IMR-90 (cell line): ENCODE results near the gene ALDH2. TPM values are rescaled to one million over a fixed set of nuclear protein-coding genes. Genes with fewer than 3 reads are reported as not detected.

ENCODE experiments used
- ATAC-seq: fragments of 200-7000 bp; cut with Tn5 transposase; 2 replicates; pipeline ENCODE4 v1.9.1; 2020; ENCODE audit warnings: low read depth, mild to moderate bottlenecking, moderate library complexity
- Bru-seq: library from RNA; stranded (reverse); fragments of 400-500 nt; gene quantifications from one replicate; lab custom pipeline; 2021; lab: Mats Ljungman, UMichigan
- BruChase-seq, 2 experiments: library from RNA; stranded (reverse); fragments of 400-500 nt; gene quantifications; one replicate each; lab custom pipeline; 2021; lab: Mats Ljungman, UMichigan
- BruUV-seq: library from RNA; stranded (reverse); fragments of 400-500 nt; replicated peaks from 2 replicates; lab custom pipeline; 2021; lab: Mats Ljungman, UMichigan
- CTCF ChIA-PET: fragments of 300-600 bp; formaldehyde crosslinking; extraction: SDS; loops from one replicate; lab custom pipeline; 2021; ENCODE audit warnings: antibody characterized with exemption; lab: Yijun Ruan, JAX
- POLR2A ChIA-PET: fragments of 300-600 bp; sonication (Branson Sonifier 250); formaldehyde crosslinking; loops from one replicate; lab custom pipeline; 2022; ENCODE audit warnings: antibody characterized with exemption; ENCODE audit not compliant: unreplicated experiment; lab: Charles Lee
- DNase-seq: peaks from one replicate; pipeline ENCODE4 v3.0.0; 2013
- H2AFZ ChIP-seq: replicated peaks from 2 replicates; pipeline ENCODE3; 2013; ENCODE audit warnings: low read length, mild to moderate bottlenecking; ENCODE audit not compliant: poor library complexity
- H2AK5ac ChIP-seq: 2 replicates; pipeline ENCODE4 v1.6.1; 2013; ENCODE audit warnings: low read depth, low read length, inconsistent platforms
- H2AK9ac ChIP-seq: replicated peaks from 2 replicates; pipeline ENCODE3; 2013; ENCODE audit warnings: mild to moderate bottlenecking, low read depth, low read length, moderate library complexity; ENCODE audit not compliant: poor library complexity
- H2BK120ac ChIP-seq: 2 replicates; pipeline ENCODE4 v1.6.1; 2013; ENCODE audit warnings: low read depth, low read length, inconsistent platforms
- H2BK15ac ChIP-seq: 3 replicates; pipeline ENCODE4 v1.6.1; 2013; ENCODE audit warnings: low read depth, low read length, inconsistent platforms
- H2BK20ac ChIP-seq: 2 replicates; pipeline ENCODE4 v1.6.1; 2013; ENCODE audit warnings: low read depth, mild to moderate bottlenecking, inconsistent platforms, low read length, moderate library complexity
- H2BK5ac ChIP-seq: 2 replicates; pipeline ENCODE4 v1.6.1; 2013; ENCODE audit warnings: mild to moderate bottlenecking, low read depth, low read length, inconsistent platforms; ENCODE audit not compliant: poor library complexity, severe bottlenecking
- H3K14ac ChIP-seq: replicated peaks from 2 replicates; pipeline ENCODE4 v1.6.1; 2013; ENCODE audit warnings: low read depth, low read length, inconsistent platforms
- H3K18ac ChIP-seq: 2 replicates; pipeline ENCODE4 v1.6.1; 2013; ENCODE audit warnings: low read depth, low read length, control low read depth
- H3K23ac ChIP-seq: 2 replicates; pipeline ENCODE4 v1.6.1; 2013; ENCODE audit warnings: low read depth, low read length, inconsistent platforms
- H3K27ac ChIP-seq: 2 replicates; pipeline ENCODE4 v1.5.1; 2013; ENCODE audit warnings: mild to moderate bottlenecking, control low read depth, low read length; ENCODE audit not compliant: insufficient read depth
- H3K27me3 ChIP-seq: 2 replicates; pipeline ENCODE4 v1.6.1; 2013; ENCODE audit warnings: low read length; ENCODE audit not compliant: control insufficient read depth, insufficient read depth
- H3K36me3 ChIP-seq: 2 replicates; pipeline ENCODE4 v1.6.1; 2013; ENCODE audit warnings: low read length, mixed read lengths; ENCODE audit not compliant: control insufficient read depth, insufficient read depth
- H3K4ac ChIP-seq: 2 replicates; pipeline ENCODE4 v1.6.1; 2013; ENCODE audit warnings: low read depth, low read length, inconsistent platforms
- H3K4me1 ChIP-seq: 2 replicates; pipeline ENCODE4 v1.6.1; 2013; ENCODE audit warnings: low read length, mixed read lengths; ENCODE audit not compliant: control insufficient read depth, insufficient read depth
- H3K4me2 ChIP-seq: 2 replicates; pipeline ENCODE4 v1.6.1; 2013; ENCODE audit warnings: low read depth, mild to moderate bottlenecking, control low read depth, low read length, moderate library complexity
- H3K4me3 ChIP-seq: 2 replicates; pipeline ENCODE4 v1.5.1; 2013; ENCODE audit warnings: low read depth, mild to moderate bottlenecking, control low read depth, low read length, moderate library complexity; ENCODE audit not compliant: insufficient read depth
- H3K56ac ChIP-seq: 2 replicates; pipeline ENCODE4 v1.6.1; 2013; ENCODE audit warnings: low read length, inconsistent platforms; ENCODE audit not compliant: insufficient read depth; ENCODE audit errors: extremely low read depth
- H3K79me1 ChIP-seq, 2 experiments: 2 replicates each; pipeline ENCODE4 v1.6.1; 2013; ENCODE audit warnings: low read length in 2 of 2, inconsistent platforms in 1 of 2, low read depth in 1 of 2
- H3K9ac ChIP-seq: 2 replicates; pipeline ENCODE4 v1.6.1; 2013; ENCODE audit warnings: low read depth, low read length, control low read depth
- H3K9me1 ChIP-seq: 2 replicates; pipeline ENCODE4 v1.6.1; 2013; ENCODE audit warnings: low read length, inconsistent platforms; ENCODE audit not compliant: insufficient read depth
- H3K9me3 ChIP-seq: 2 replicates; pipeline ENCODE4 v1.6.1; 2013; ENCODE audit warnings: low read length; ENCODE audit not compliant: control insufficient read depth, insufficient read depth
- H4K20me1 ChIP-seq: 2 replicates; pipeline ENCODE4 v1.6.1; 2013; ENCODE audit warnings: low read length, inconsistent platforms; ENCODE audit not compliant: insufficient read depth
- H4K5ac ChIP-seq: 2 replicates; pipeline ENCODE4 v1.6.1; 2013; ENCODE audit warnings: mild to moderate bottlenecking, low read depth, low read length, control low read depth
- H4K8ac ChIP-seq, 2 experiments: 2 replicates each; pipeline ENCODE4 v1.6.1; 2013; ENCODE audit warnings: low read depth in 2 of 2, low read length in 2 of 2, control low read depth in 1 of 2, inconsistent platforms in 1 of 2
- H4K91ac ChIP-seq: 2 replicates; pipeline ENCODE4 v1.6.1; 2013; ENCODE audit warnings: low read depth, low read length, inconsistent platforms; ENCODE audit not compliant: insufficient read depth
- CHD1 ChIP-seq: IDR thresholded peaks from 2 replicates; pipeline ENCODE4 v1.6.1; 2012; ENCODE audit warnings: low read depth, low read length, improper control_type of control experiment
- FOS ChIP-seq: fragments of 150-350 bp; IDR thresholded peaks from 2 replicates; pipeline ENCODE4 v1.6.1; 2016; ENCODE audit warnings: low read depth, low read length
- MAZ ChIP-seq: IDR thresholded peaks from 2 replicates; pipeline ENCODE4 v1.6.1; 2012; ENCODE audit warnings: low read depth, mild to moderate bottlenecking, low read length, improper control_type of control experiment, moderate library complexity, borderline replicate concordance
- MXI1 ChIP-seq: IDR thresholded peaks from 2 replicates; pipeline ENCODE4 v1.6.1; 2012; ENCODE audit warnings: low read depth, mild to moderate bottlenecking, low read length, moderate library complexity, borderline replicate concordance
- SMC3 ChIP-seq: fragments of 150-350 bp; IDR thresholded peaks from 2 replicates; pipeline ENCODE4 v1.6.1; 2016; ENCODE audit warnings: low read depth, mild to moderate bottlenecking, antibody characterized with exemption, low read length, moderate library complexity
- WGBS, 2 experiments: methylation state at CpG; one replicate each; pipeline versions ENCODE4 v1.1.5 to v1.1.7; 2013; ENCODE audit warnings: missing lambda C conversion rate in 2 of 2; ENCODE audit not compliant: insufficient read length in 1 of 2; ENCODE audit errors: extremely low coverage in 2 of 2; 5-methylcytosine and 5-hydroxymethylcytosine counted together
- dilution Hi-C: fragments of 300-500 bp; cut with HindIII; formaldehyde crosslinking; loops from one replicate; pipeline ENCODE4 v1.14.3; 2018; ENCODE audit warnings: low sequenced_read_pairs; ENCODE audit not compliant: unreplicated experiment
- in situ Hi-C: fragments of 300-500 bp; cut with MboI; formaldehyde crosslinking; loops from 3 replicates; pipeline ENCODE4 v1.14.3; 2019; ENCODE audit warnings: low sequenced_read_pairs, inconsistent platforms, mixed read lengths
- intact Hi-C: fragments of 100-400 bp; cut with micrococcal nuclease; formaldehyde crosslinking; loops from 2 replicates; pipeline ENCODE4 v1.10.0; 2022
- long read RNA-seq: library from polyadenylated mRNA; unstranded; transcript quantifications from one replicate; pipeline ENCODE4 v2.0.0, GENCODE V29; 2021; ENCODE audit not compliant: unreplicated experiment
- polyA plus RNA-seq, 3 experiments: library from polyadenylated mRNA; depleted of rRNA; stranded (reverse); fragments of >200 nt; gene quantifications; 2 replicates each; pipeline ENCODE4 v1.2.3, GENCODE V29; 2012; ENCODE audit warnings: low replicate concordance in 1 of 3
- total RNA-seq: library from RNA; depleted of rRNA; stranded (reverse); fragments of >200 nt; gene quantifications from 2 replicates; pipeline ENCODE4 v1.2.3, GENCODE V29; 2012; rRNA removed
- TF ChIP-seq, protein P1 (sequence below): fragments of 150-350 bp; IDR thresholded peaks from 2 replicates; pipeline ENCODE4 v1.6.1; 2017; ENCODE audit warnings: mild to moderate bottlenecking, antibody characterized with exemption, low read length, low read depth
- TF ChIP-seq, protein P2 (sequence below): conservative IDR thresholded peaks from 2 replicates; pipeline ENCODE4 v1.5.1; 2012; ENCODE audit warnings: mild to moderate bottlenecking, low read depth, low read length, improper control_type of control experiment

ALDH2 gene
- total RNA-seq: 12.5 and 16.0 TPM in 2 replicates
- 35.0 and 41.2 TPM in 2 replicates for polyA plus RNA-seq (2012; rRNA removed)
- polyA plus RNA-seq (2012; cell fraction: cytosol; rRNA removed): 37.5 and 51.0 TPM in 2 replicates
- polyA plus RNA-seq (2012; cell fraction: nucleus; rRNA removed; ENCODE audit: low replicate concordance): 30.0 and 30.5 TPM in 2 replicates
- Bru-seq, nascent RNA: percentile 65 among the genes with signal in this experiment
- BruChase-seq, experiment 1, labeled RNA remaining after a 6-hour chase: percentile 85 among the genes with signal in this experiment
- BruChase-seq, experiment 2, labeled RNA remaining after a 2-hour chase: percentile 60 among the genes with signal in this experiment
- long read RNA-seq, full-length matches to known transcripts: 249 of 297 reads
- long read RNA-seq, partial matches to known transcripts: 25 of 297 reads
- long read RNA-seq, other reads (novel, unspliced or antisense): 23 of 297 reads

DNA sequence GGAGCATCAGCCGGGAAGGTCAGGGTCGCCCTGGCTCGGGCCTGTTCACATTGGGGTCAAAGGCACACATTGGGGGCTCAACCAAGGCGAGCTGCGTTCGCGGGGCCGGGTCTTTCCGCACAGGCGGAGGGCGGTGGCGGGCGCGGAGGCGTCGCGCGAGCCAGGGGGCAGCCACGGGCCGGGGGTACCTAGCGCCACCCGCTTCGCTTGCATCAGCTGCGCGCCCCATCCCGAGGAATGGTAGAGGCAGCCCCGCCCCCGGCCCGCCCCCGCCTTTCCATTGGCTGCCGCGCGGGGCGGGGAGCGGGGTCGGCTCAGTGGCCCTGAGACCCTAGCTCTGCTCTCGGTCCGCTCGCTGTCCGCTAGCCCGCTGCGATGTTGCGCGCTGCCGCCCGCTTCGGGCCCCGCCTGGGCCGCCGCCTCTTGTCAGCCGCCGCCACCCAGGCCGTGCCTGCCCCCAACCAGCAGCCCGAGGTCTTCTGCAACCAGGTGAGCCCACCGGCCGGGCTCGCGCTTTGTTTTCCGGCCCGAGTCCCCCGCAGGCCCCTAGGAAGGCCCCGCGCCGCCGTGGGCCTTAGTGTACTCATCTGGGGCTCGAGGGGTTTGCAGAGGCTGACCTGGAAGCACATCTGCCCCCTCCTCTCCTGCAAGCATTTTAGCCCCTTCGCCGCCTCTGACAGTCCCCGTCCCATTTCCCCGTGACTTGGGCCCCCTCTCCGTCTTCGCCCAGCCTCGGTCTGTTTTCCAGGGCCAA is at the start of gene ALDH2:
TSS of gene ALDH2 (plus strand) at position 326 of the 754 bp plus-strand sequence. CDS start at position 376, 50 bp downstream.
- H2BK5ac ChIP-seq: peak within 1 kb of the TSS; percentile 46
- BruUV-seq: no TSS peak
- peak within 1 kb of the TSS; percentile 65 for H3K18ac ChIP-seq
- H3K56ac ChIP-seq: peak within 1 kb of the TSS; percentile 26; the same call in 1 of the 2 replicates
- peak; percentile 97 for ATAC-seq
- intact Hi-C loops: loop anchor here (5.0 kb wide), 1 partner anchor 46 kb away; no protein-coding TSS in a partner anchor
- peak within 1 kb of the TSS; percentile 77 to 95; a peak in 3 of 4 replicates for H4K8ac ChIP-seq
- in situ Hi-C loops: no loop called here
- no peaks in the 10 kb centered on the region for H3K9me3 ChIP-seq
- peak within 1 kb of the TSS; percentile 77 for H2BK120ac ChIP-seq
- peak within 1 kb of the TSS; percentile 79; the same call in 2 of the 3 replicates for H2BK15ac ChIP-seq
- peaks cover 5% of the 10 kb centered on the region for H3K4me1 ChIP-seq
- H3K14ac ChIP-seq: peak within 1 kb of the TSS; percentile 56
- H4K20me1 ChIP-seq: peaks cover 26% of the 10 kb centered on the region
- peak within 1 kb of the TSS; percentile 83 for H4K5ac ChIP-seq
- POLR2A ChIA-PET: interaction anchor here (1.0 kb wide), 1 partner anchor 10 kb away, joined by 6 read pairs; no protein-coding TSS in a partner anchor
- H3K36me3 ChIP-seq: peaks cover 3% of the 10 kb centered on the region; the same call in 1 of the 2 replicates
- peaks cover 10% of the 10 kb centered on the region for H3K9me1 ChIP-seq
- H3K4me2 ChIP-seq: peak within 1 kb of the TSS; percentile 88
- dilution Hi-C loops: no loop called here
- H3K27me3 ChIP-seq: no peaks in the 10 kb centered on the region
- H2BK20ac ChIP-seq: peak within 1 kb of the TSS; percentile 75
- H3K27ac ChIP-seq: peak within 1 kb of the TSS; percentile 77
- H3K4me3 ChIP-seq: peak within 1 kb of the TSS; percentile 74
- peak within 1 kb of the TSS; percentile 96 for H2AFZ ChIP-seq
- TF ChIP-seq CHD1 (no peak), SMC3 (no peak), MAZ (peak; percentile 94; the same call in 1 of the 2 replicates), FOS (no peak), MXI1 (no peak)
- TF ChIP-seq, protein P1, sequence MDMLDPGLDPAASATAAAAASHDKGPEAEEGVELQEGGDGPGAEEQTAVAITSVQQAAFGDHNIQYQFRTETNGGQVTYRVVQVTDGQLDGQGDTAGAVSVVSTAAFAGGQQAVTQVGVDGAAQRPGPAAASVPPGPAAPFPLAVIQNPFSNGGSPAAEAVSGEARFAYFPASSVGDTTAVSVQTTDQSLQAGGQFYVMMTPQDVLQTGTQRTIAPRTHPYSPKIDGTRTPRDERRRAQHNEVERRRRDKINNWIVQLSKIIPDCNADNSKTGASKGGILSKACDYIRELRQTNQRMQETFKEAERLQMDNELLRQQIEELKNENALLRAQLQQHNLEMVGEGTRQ: no peak
- TF ChIP-seq, protein P2, sequence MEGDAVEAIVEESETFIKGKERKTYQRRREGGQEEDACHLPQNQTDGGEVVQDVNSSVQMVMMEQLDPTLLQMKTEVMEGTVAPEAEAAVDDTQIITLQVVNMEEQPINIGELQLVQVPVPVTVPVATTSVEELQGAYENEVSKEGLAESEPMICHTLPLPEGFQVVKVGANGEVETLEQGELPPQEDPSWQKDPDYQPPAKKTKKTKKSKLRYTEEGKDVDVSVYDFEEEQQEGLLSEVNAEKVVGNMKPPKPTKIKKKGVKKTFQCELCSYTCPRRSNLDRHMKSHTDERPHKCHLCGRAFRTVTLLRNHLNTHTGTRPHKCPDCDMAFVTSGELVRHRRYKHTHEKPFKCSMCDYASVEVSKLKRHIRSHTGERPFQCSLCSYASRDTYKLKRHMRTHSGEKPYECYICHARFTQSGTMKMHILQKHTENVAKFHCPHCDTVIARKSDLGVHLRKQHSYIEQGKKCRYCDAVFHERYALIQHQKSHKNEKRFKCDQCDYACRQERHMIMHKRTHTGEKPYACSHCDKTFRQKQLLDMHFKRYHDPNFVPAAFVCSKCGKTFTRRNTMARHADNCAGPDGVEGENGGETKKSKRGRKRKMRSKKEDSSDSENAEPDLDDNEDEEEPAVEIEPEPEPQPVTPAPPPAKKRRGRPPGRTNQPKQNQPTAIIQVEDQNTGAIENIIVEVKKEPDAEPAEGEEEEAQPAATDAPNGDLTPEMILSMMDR: 0 out of 2 replicates have a peak, but pooled peaks have one; percentile 6
- DNase-seq: peak; percentile 43
- H3K9ac ChIP-seq: peak within 1 kb of the TSS; percentile 71
- 3% methylated on average over 39 of the region's 73 CpGs; no CpG with 5 or more reads in 1 of the 2 experiments for WGBS, 2 experiments
- H2AK9ac ChIP-seq: peak within 1 kb of the TSS; percentile 87
- peak within 1 kb of the TSS; percentile 98 for H3K4ac ChIP-seq
- H2AK5ac ChIP-seq: peak within 1 kb of the TSS; percentile 96
- peak within 1 kb of the TSS; percentile 97 for H4K91ac ChIP-seq
- peak within 1 kb of the TSS; percentile 84 for H3K23ac ChIP-seq
- H3K79me1 ChIP-seq: peaks cover 12 to 42% of the 10 kb centered on the region in 2 experiments; a peak in 3 of 4 replicates
- CTCF ChIA-PET: no interaction called here
